Upper lobe of left lung (tissue), 4 donors: ENCODE results near the gene RNFT2.

ENCODE experiments used
- EP300 ChIP-seq, 4 donors: sonication (generic); formaldehyde crosslinking; IDR thresholded peaks; one replicate each; pipeline ENCODE4 v1.5.1; 2017; ENCODE audit warnings: antibody characterized with exemption in 4 of 4, control low read depth in 2 of 4
- POLR2A ChIP-seq, 4 donors: fragments of 450-650 bp; IDR thresholded peaks; one replicate each; pipeline ENCODE4 v1.5.1; 2016 to 2017; ENCODE audit warnings: antibody characterized with exemption in 4 of 4, mild to moderate bottlenecking in 2 of 4
- POLR2AphosphoS5 ChIP-seq, 2 donors: sonication (generic); formaldehyde crosslinking; IDR thresholded peaks; one replicate each; pipeline ENCODE4 v1.5.1; 2017; ENCODE audit warnings: antibody characterized with exemption in 2 of 2
- TF ChIP-seq, protein P1 (sequence below), 6 experiments: fragments of 450-650 bp in 4 of 6; fragments of 200-600 bp in 2 of 6; sonication (generic) in 2 of 6; IDR thresholded peaks; one replicate each; pipeline ENCODE4 v1.5.1; 2016 to 2019; ENCODE audit warnings: antibody characterized with exemption in 6 of 6

DNA sequence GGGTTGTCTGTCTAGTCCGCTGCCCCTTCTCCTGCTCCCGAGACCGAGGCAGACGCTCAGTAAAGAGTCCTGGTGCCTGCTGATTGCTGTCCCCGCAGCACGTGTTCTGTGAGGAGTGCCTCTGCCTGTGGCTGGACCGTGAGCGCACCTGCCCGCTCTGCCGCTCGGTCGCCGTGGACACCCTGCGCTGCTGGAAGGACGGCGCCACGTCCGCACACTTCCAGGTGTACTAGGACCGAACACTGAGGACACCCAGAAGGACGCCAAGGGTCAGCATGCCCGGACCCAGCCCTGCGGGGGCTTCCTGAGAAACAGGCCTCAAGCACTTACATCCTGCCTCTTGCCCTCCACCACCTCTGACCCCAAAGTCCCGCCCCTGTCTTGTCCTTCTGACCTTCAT lies 111.1 kb downstream of the RNFT2 start:
- TF ChIP-seq, protein P1, sequence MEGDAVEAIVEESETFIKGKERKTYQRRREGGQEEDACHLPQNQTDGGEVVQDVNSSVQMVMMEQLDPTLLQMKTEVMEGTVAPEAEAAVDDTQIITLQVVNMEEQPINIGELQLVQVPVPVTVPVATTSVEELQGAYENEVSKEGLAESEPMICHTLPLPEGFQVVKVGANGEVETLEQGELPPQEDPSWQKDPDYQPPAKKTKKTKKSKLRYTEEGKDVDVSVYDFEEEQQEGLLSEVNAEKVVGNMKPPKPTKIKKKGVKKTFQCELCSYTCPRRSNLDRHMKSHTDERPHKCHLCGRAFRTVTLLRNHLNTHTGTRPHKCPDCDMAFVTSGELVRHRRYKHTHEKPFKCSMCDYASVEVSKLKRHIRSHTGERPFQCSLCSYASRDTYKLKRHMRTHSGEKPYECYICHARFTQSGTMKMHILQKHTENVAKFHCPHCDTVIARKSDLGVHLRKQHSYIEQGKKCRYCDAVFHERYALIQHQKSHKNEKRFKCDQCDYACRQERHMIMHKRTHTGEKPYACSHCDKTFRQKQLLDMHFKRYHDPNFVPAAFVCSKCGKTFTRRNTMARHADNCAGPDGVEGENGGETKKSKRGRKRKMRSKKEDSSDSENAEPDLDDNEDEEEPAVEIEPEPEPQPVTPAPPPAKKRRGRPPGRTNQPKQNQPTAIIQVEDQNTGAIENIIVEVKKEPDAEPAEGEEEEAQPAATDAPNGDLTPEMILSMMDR (IDR thresholded peaks at IDR 0.05): no peak
- no peak for TF ChIP-seq POLR2AphosphoS5 (IDR thresholded peaks at IDR 0.05)
- TF ChIP-seq EP300 (IDR thresholded peaks at IDR 0.05): no peak
- no peak for TF ChIP-seq POLR2A (IDR thresholded peaks at IDR 0.05)
